ENCODE measurements around the gene ASF1A. TPM values are rescaled to one million over a fixed set of nuclear protein-coding genes. Genes with fewer than 3 reads are reported as not detected.
A peak's percentile ranks its signal among the peaks of the same experiment; 100 is the strongest.

Gene ASF1A
- total RNA-seq, 1 experiment from 2014 or later = 69.6 TPM

- H3K9me3 ChIP-seq (ENCODE audit: low read depth, low read length, poor library complexity, severe bottlenecking) = no peaks in the 10 kb centered on the region
- DNase-seq (ENCODE audit: low spot score) = no peak
- H3K27ac ChIP-seq (ENCODE audit: low read depth, low read length, poor library complexity, severe bottlenecking) = no peak overlapping the region
- no peaks in the 10 kb centered on the region for H3K4me1 ChIP-seq (ENCODE audit: insufficient read depth, low read length, poor library complexity, severe bottlenecking)
- peaks cover 95% of the 10 kb centered on the region for H3K36me3 ChIP-seq (ENCODE audit: insufficient read depth, low read length, poor library complexity, severe bottlenecking)
- intact Hi-C loops (cut with micrococcal nuclease; ENCODE audit: unreplicated experiment) = no loop called here
- no peaks in the 10 kb centered on the region for H3K27me3 ChIP-seq (replicated peaks; ENCODE audit: insufficient read depth, low read depth, low read length, poor library complexity)
- TF ChIP-seq EZH2 (IDR thresholded peaks at IDR 0.05; ENCODE audit: borderline replicate concordance, low read depth, low read length, poor library complexity, severe bottlenecking) (no peak), CTCF (conservative IDR thresholded peaks at IDR 0.05; ENCODE audit: low read depth, low read length) (no peak)
- no TSS peak for BruUV-seq (replicated peaks)
- ChIA-PET CTCF (no interaction called here), POLR2A (ENCODE audit: low non-redundant PET) (no interaction called here)
- H3K4me3 ChIP-seq (ENCODE audit: low read depth, low read length, poor library complexity, severe bottlenecking) = no peak overlapping the region
Observed at GRCh38 chr6:118908441-118908840, 14.5 kb downstream of the ASF1A start.

- H3K9me3 ChIP-seq (ENCODE audit: low read depth, low read length, poor library complexity, severe bottlenecking) = no peaks in the 10 kb centered on the region
- H3K36me3 ChIP-seq (ENCODE audit: insufficient read depth, low read length, poor library complexity, severe bottlenecking) = peaks cover 79% of the 10 kb centered on the region
- H3K27me3 ChIP-seq (replicated peaks; ENCODE audit: insufficient read depth, low read depth, low read length, poor library complexity) = no peaks in the 10 kb centered on the region
- no peak overlapping the region for H3K4me3 ChIP-seq (ENCODE audit: low read depth, low read length, poor library complexity, severe bottlenecking)
- TF ChIP-seq CTCF (conservative IDR thresholded peaks at IDR 0.05; ENCODE audit: low read depth, low read length) = no peak
- TF ChIP-seq EZH2 (IDR thresholded peaks at IDR 0.05; ENCODE audit: borderline replicate concordance, low read depth, low read length, poor library complexity, severe bottlenecking) = no peak
- H3K27ac ChIP-seq (ENCODE audit: low read depth, low read length, poor library complexity, severe bottlenecking) = no peak overlapping the region
- peak; percentile 14 for DNase-seq (ENCODE audit: low spot score)
- CTCF ChIA-PET = no interaction called here
- no peaks in the 10 kb centered on the region for H3K4me1 ChIP-seq (ENCODE audit: insufficient read depth, low read length, poor library complexity, severe bottlenecking)
- intact Hi-C loops (cut with micrococcal nuclease; ENCODE audit: unreplicated experiment) = no loop called here
- POLR2A ChIA-PET (ENCODE audit: low non-redundant PET) = no interaction called here
- no TSS peak for BruUV-seq (replicated peaks)
Observed at GRCh38 chr6:118912646-118913045, 18.7 kb downstream of the ASF1A start.

GRCh38 chr6:118913161-118913560 lies 19.2 kb downstream of the ASF1A start:
- no peaks in the 10 kb centered on the region for H3K9me3 ChIP-seq (ENCODE audit: low read depth, low read length, poor library complexity, severe bottlenecking)
- intact Hi-C loops (cut with micrococcal nuclease; ENCODE audit: unreplicated experiment) = no loop called here
- BruUV-seq (replicated peaks) = no TSS peak
- H3K27ac ChIP-seq (ENCODE audit: low read depth, low read length, poor library complexity, severe bottlenecking) = no peak overlapping the region
- no peaks in the 10 kb centered on the region for H3K27me3 ChIP-seq (replicated peaks; ENCODE audit: insufficient read depth, low read depth, low read length, poor library complexity)
- no peak overlapping the region for H3K4me3 ChIP-seq (ENCODE audit: low read depth, low read length, poor library complexity, severe bottlenecking)
- no peak for DNase-seq (ENCODE audit: low spot score)
- ChIA-PET POLR2A (ENCODE audit: low non-redundant PET) (no interaction called here), CTCF (no interaction called here)
- H3K4me1 ChIP-seq (ENCODE audit: insufficient read depth, low read length, poor library complexity, severe bottlenecking) = no peaks in the 10 kb centered on the region
- no peak for TF ChIP-seq CTCF (conservative IDR thresholded peaks at IDR 0.05; ENCODE audit: low read depth, low read length)
- peaks cover 73% of the 10 kb centered on the region for H3K36me3 ChIP-seq (ENCODE audit: insufficient read depth, low read length, poor library complexity, severe bottlenecking)
